Activated CD4-positive, alpha-beta T cell treated with anti-CD3 and anti-CD28 coated beads, Interleukin-2, amount 50 U/mL, for 24 hours (primary cell): ENCODE results near the gene MORN1.
"Not testable (repeated sequence)": the region's sequence is repeated elsewhere in the genome, so short reads cannot be mapped to it uniquely, and the experiment has no call there.

ENCODE experiments used
- DNase-seq, 2 donors: peaks; one replicate each; pipeline ENCODE4 v3.0.0-alpha.2; 2020; ENCODE audit warnings: low read depth in 1 of 2, low spot score in 1 of 2

The MORN1 gene

GRCh38 chr1:2296211-2296610, 95.1 kb downstream of the MORN1 start:
- DNase-seq = not testable (repeated sequence)

GRCh38 chr1:2295526-2295925, 95.8 kb downstream of the MORN1 start:
- DNase-seq = no peak

- DNase-seq = no peak
Observed at GRCh38 chr1:2294725-2295078, 96.7 kb downstream of the MORN1 start.

GRCh38 chr1:2294033-2294724, 97.2 kb downstream of the MORN1 start:
- DNase-seq = no peak

GRCh38 chr1:2292725-2293450, 98.5 kb downstream of the MORN1 start:
- no peak for DNase-seq

GRCh38 chr1:2291577-2291976, 99.8 kb downstream of the MORN1 start:
- no peak for DNase-seq

- peak; percentile 51 to 76 for DNase-seq
Observed at GRCh38 chr1:2290595-2291510, 100.5 kb downstream of the MORN1 start.

- DNase-seq = no peak
Observed at GRCh38 chr1:2290171-2290578, 101.2 kb downstream of the MORN1 start.

GRCh38 chr1:2289607-2290006, 101.7 kb downstream of the MORN1 start:
- DNase-seq = no peak

GRCh38 chr1:2288816-2289536, 102.4 kb downstream of the MORN1 start:
- no peak for DNase-seq

GRCh38 chr1:2288311-2288710, 103.0 kb downstream of the MORN1 start:
- no peak for DNase-seq

GRCh38 chr1:2287649-2288048, 103.7 kb downstream of the MORN1 start:
- DNase-seq = no peak

GRCh38 chr1:2286923-2287322, 104.4 kb downstream of the MORN1 start:
- DNase-seq = no peak

- no peak for DNase-seq
Observed at GRCh38 chr1:2284932-2285331, 106.4 kb downstream of the MORN1 start.

GRCh38 chr1:2283991-2284895, 107.1 kb downstream of the MORN1 start:
- DNase-seq = no peak

GRCh38 chr1:2283371-2283990, 107.9 kb downstream of the MORN1 start:
- DNase-seq = no peak

- no peak for DNase-seq
Observed at GRCh38 chr1:2282556-2283270, 108.6 kb downstream of the MORN1 start.

GRCh38 chr1:2279817-2280216, 111.5 kb downstream of the MORN1 start:
- no peak for DNase-seq

- no peak for DNase-seq
Observed at GRCh38 chr1:2279210-2279639, 112.1 kb downstream of the MORN1 start.
